AG04450 (cell line): Measurements from ENCODE around the gene PROSER2. TPM values are rescaled to one million over a fixed set of nuclear protein-coding genes. Genes with fewer than 3 reads are reported as not detected.

Experiments
- CTCF ChIA-PET: fragments of 300-600, 350-600 bp; formaldehyde crosslinking; extraction: SDS; loops from one replicate; lab custom pipeline; 2022; ENCODE audit warnings: antibody characterized with exemption, inconsistent platforms; lab: Charles Lee
- POLR2A ChIA-PET: fragments of 350-600 bp; formaldehyde crosslinking; extraction: SDS; loops from one replicate; lab custom pipeline; 2021; ENCODE audit warnings: antibody characterized with exemption, inconsistent platforms; lab: Yijun Ruan, JAX
- DNase-seq: peaks from one replicate; pipeline ENCODE4 v3.0.0-alpha.2; 2011; ENCODE audit warnings: low read depth, low spot score
- H3K27ac ChIP-seq: one replicate; pipeline ENCODE4 v1.5.1; 2012; ENCODE audit warnings: low read depth, low read length, control low read depth
- H3K27me3 ChIP-seq: one replicate; pipeline ENCODE4 v1.6.0; 2012; ENCODE audit warnings: low read length; ENCODE audit not compliant: control insufficient read depth, insufficient read depth
- H3K4me3 ChIP-seq: 2 replicates; pipeline ENCODE4 v1.5.1; 2011; ENCODE audit warnings: mild to moderate bottlenecking, low read depth, low read length, control low read depth
- H3K9me3 ChIP-seq: 2 replicates; pipeline ENCODE4 v1.5.1; 2012; ENCODE audit warnings: low read length; ENCODE audit not compliant: control insufficient read depth, insufficient read depth
- CTCF ChIP-seq: IDR thresholded peaks from 2 replicates; pipeline ENCODE4 v1.5.1; 2011; ENCODE audit warnings: low read depth, low read length, control low read depth, inconsistent platforms
- polyA plus RNA-seq: library from polyadenylated mRNA; depleted of rRNA; stranded (reverse); fragments of >200 nt; gene quantifications from 2 replicates; pipeline ENCODE4 v1.2.3, GENCODE V29; 2011

Gene PROSER2
- polyA plus RNA-seq, 1 experiment: 0.53 TPM

- no peak for TF ChIP-seq CTCF
- Histone ChIP-seq H3K27me3 (peaks cover 2% of the 10 kb centered on the region), H3K4me3 (no peak overlapping the region), H3K27ac (no peak overlapping the region), H3K9me3 (peaks cover 5% of the 10 kb centered on the region; the same call in 1 of the 2 replicates)
- POLR2A ChIA-PET: no interaction called here
- CTCF ChIA-PET: no interaction called here
- no peak for DNase-seq
These were observed 53.8 kb downstream of the PROSER2 start for GRCh38 chr10:11876805-11877590.

- Histone ChIP-seq H3K27me3 (no peaks in the 10 kb centered on the region), H3K27ac (no peak overlapping the region), H3K9me3 (peaks cover 5% of the 10 kb centered on the region; the same call in 1 of the 2 replicates), H3K4me3 (no peak overlapping the region)
- CTCF ChIA-PET: no interaction called here
- no peak for TF ChIP-seq CTCF
- DNase-seq: no peak
- POLR2A ChIA-PET: no interaction called here
These were observed 54.4 kb downstream of the PROSER2 start for GRCh38 chr10:11877591-11877905.

- Histone ChIP-seq H3K27ac (no peak overlapping the region), H3K27me3 (no peaks in the 10 kb centered on the region), H3K9me3 (peaks cover 5% of the 10 kb centered on the region; the same call in 1 of the 2 replicates), H3K4me3 (no peak overlapping the region)
- POLR2A ChIA-PET: no interaction called here
- CTCF ChIA-PET: no interaction called here
- no peak for TF ChIP-seq CTCF
- DNase-seq: no peak
These were observed 55.6 kb downstream of the PROSER2 start for GRCh38 chr10:11878776-11879175.

GRCh38 chr10:11879387-11880094 is 56.4 kb downstream of the PROSER2 start:
- no peak overlapping the region for H3K4me3 ChIP-seq
- H3K9me3 ChIP-seq: peaks cover 5% of the 10 kb centered on the region; the same call in 1 of the 2 replicates
- POLR2A ChIA-PET: no interaction called here
- TF ChIP-seq CTCF: no peak
- no peak for DNase-seq
- no peak overlapping the region for H3K27ac ChIP-seq
- CTCF ChIA-PET: no interaction called here
- no peaks in the 10 kb centered on the region for H3K27me3 ChIP-seq
